ENCODE results near the gene IGFBP5. TPM values are rescaled to one million over a fixed set of nuclear protein-coding genes. Genes with fewer than 3 reads are reported as not detected.

Gene IGFBP5
- total RNA-seq, 2 experiments from 2014 or later, result not detected

DNA sequence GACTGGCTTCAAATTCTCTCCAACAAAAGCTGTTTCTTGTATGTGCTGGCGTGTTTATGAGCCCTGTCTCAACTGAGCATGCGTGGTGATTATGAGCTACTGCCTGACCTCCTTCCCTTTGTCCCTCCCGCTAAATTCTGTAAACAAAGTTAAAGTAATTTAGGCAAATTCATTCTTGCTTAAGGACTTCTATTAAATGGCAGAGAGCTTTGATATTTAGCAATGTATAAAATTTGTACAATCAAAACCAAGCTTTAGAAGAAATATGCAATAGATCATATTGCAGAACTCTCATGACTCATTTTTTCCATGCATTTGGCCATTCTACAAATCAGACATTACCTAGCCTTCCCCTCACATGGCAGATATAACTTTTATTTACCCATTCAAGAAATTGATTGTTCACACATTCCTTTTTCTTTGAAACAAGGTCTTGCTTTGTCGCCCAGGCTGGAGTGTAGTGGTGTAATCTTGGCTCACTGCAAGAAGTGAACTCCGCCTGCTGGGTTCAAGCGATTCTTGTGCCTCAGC is 43.9 kb downstream of the IGFBP5 start:
- intact Hi-C loops (cut with micrococcal nuclease), result no loop called here
- Mint-ChIP-seq H3K4me3 (no peak overlapping the region), H3K36me3 (ENCODE audit: low read depth) (peaks cover 16% of the 10 kb centered on the region), H3K27me3 (peaks cover 7% of the 10 kb centered on the region), H3K9me3 (no peaks in the 10 kb centered on the region), H3K4me1 (ENCODE audit: low read depth) (peaks cover 21% of the 10 kb centered on the region), H3K27ac (no peak overlapping the region)
- ATAC-seq (no peak), DNase-seq (no peak)
- POLR2A ChIA-PET, result interaction anchor here (0.7 to 1.5 kb wide), 4 partner anchors 10 to 145 kb away, joined by 3 to 4 read pairs (median 3); no protein-coding TSS in a partner anchor
- TF ChIP-seq, protein P1, sequence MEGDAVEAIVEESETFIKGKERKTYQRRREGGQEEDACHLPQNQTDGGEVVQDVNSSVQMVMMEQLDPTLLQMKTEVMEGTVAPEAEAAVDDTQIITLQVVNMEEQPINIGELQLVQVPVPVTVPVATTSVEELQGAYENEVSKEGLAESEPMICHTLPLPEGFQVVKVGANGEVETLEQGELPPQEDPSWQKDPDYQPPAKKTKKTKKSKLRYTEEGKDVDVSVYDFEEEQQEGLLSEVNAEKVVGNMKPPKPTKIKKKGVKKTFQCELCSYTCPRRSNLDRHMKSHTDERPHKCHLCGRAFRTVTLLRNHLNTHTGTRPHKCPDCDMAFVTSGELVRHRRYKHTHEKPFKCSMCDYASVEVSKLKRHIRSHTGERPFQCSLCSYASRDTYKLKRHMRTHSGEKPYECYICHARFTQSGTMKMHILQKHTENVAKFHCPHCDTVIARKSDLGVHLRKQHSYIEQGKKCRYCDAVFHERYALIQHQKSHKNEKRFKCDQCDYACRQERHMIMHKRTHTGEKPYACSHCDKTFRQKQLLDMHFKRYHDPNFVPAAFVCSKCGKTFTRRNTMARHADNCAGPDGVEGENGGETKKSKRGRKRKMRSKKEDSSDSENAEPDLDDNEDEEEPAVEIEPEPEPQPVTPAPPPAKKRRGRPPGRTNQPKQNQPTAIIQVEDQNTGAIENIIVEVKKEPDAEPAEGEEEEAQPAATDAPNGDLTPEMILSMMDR (IDR thresholded peaks at IDR 0.05), result no peak
- CTCF ChIA-PET, result interaction anchor here (0.8 to 5.6 kb wide), 4 partner anchors 11 to 133 kb away, joined by 3 to 35 read pairs (median 4); no protein-coding TSS in a partner anchor

DNA sequence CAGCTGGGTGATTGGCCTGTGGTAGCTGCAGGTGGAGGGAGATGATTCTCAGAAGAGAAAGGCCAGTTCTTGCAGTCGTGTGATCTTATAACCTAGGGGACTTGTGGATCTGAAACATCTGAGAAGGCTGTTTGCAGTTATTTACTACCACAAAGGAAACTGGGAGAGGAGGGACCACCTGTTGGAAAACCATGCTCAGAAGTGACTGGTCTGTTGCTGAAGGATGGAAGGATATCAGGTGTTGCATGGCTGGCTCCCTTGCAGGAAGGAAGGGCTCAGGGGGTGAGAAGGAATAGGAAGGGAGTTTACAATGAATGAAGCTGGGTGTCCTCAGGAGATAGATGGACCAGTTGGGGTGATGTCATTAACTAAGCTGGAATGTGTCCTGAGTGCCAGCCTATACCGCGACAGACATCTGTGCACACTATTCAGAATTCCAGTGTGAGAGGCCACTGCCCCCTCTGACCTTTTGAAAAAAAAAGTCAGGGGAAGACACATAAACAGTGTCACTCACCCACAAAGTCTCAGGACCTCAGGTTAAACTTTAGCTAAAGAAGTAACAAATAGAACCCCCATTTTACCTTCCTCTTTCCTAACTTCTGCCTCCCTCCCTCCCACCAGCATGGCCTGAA is 44.6 kb downstream of the IGFBP5 start:
- TF ChIP-seq, protein P1 (IDR thresholded peaks at IDR 0.05), result no peak
- no peak for DNase-seq
- H3K4me3 Mint-ChIP-seq, result no peak overlapping the region
- ATAC-seq, result no peak
- POLR2A ChIA-PET, result interaction anchor here (0.7 to 1.5 kb wide), 5 partner anchors 11 to 146 kb away, joined by 3 to 4 read pairs (median 3); no protein-coding TSS in a partner anchor
- H3K27ac Mint-ChIP-seq, result no peak overlapping the region
- H3K4me1 Mint-ChIP-seq (ENCODE audit: low read depth), result peaks cover 21% of the 10 kb centered on the region
- intact Hi-C loops (cut with micrococcal nuclease), result no loop called here
- CTCF ChIA-PET, result interaction anchor here (0.8 to 5.6 kb wide), 5 partner anchors 11 to 132 kb away, joined by 3 to 35 read pairs (median 4); no protein-coding TSS in a partner anchor
- H3K27me3 Mint-ChIP-seq, result peaks cover 7% of the 10 kb centered on the region
- peaks cover 3% of the 10 kb centered on the region for H3K9me3 Mint-ChIP-seq
- peaks cover 21% of the 10 kb centered on the region for H3K36me3 Mint-ChIP-seq (ENCODE audit: low read depth)

DNA sequence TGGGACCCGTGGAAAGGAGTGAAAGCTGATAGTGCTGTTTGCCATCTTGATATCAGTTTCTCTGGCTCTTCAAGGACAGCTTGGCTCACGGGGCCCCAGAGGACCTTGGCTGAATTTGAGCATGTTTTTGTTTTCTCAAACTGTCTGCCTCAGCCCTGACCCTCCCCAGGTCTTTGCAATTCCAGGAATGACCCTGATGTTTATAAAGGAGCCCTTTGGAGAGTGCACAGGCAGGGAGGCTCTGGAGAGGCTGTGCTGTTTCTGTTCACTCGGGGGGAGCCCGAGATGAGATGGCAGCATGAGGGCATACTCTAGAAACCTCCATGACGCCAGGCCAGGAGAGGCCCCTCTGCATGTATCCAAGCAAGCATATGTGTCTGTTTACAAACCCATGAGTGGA is 45.8 kb downstream of the IGFBP5 start:
- ChIA-PET CTCF (interaction anchor here (1.2 to 5.6 kb wide), 2 partner anchors 17 to 131 kb away, joined by 5 to 35 read pairs; no protein-coding TSS in a partner anchor), POLR2A (interaction anchor here (1.1 kb wide), 1 partner anchor 145 kb away, joined by 3 read pairs; no protein-coding TSS in a partner anchor)
- Mint-ChIP-seq H3K4me1 (ENCODE audit: low read depth) (peaks cover 22% of the 10 kb centered on the region), H3K4me3 (no peak overlapping the region), H3K36me3 (ENCODE audit: low read depth) (peaks cover 28% of the 10 kb centered on the region), H3K9me3 (peaks cover 3% of the 10 kb centered on the region), H3K27ac (no peak overlapping the region), H3K27me3 (peaks cover 7% of the 10 kb centered on the region)
- TF ChIP-seq, protein P1 (IDR thresholded peaks at IDR 0.05), result no peak
- DNase-seq (no peak), ATAC-seq (no peak)
- intact Hi-C loops (cut with micrococcal nuclease), result no loop called here

DNA sequence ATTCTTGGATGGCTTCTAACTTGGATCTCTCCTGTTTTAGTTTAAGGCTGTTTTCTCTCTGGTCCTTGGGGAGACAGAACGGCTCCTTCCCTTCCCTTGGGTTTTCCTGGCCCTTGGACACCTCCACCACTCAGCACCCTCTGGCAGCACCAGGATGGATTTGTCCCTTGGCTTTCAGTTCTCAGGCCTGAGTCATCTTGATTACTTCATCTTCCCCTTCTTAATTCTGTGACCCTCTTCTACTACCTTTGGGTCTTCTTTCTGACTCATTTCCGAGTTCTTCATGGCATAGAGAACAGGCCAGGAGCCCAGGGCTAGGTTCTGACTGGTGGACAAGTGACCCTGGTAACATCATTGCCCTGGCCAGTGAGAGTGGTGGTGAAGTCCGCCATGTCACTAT is 47.2 kb downstream of the IGFBP5 start:
- Mint-ChIP-seq H3K27me3 (peaks cover 7% of the 10 kb centered on the region), H3K36me3 (ENCODE audit: low read depth) (peaks cover 36% of the 10 kb centered on the region), H3K4me1 (ENCODE audit: low read depth) (peaks cover 20% of the 10 kb centered on the region), H3K4me3 (no peak overlapping the region), H3K27ac (no peak overlapping the region), H3K9me3 (peaks cover 3% of the 10 kb centered on the region)
- intact Hi-C loops (cut with micrococcal nuclease), result no loop called here
- ChIA-PET POLR2A (no interaction called here), CTCF (no interaction called here)
- ATAC-seq, result no peak
- TF ChIP-seq, protein P1 (IDR thresholded peaks at IDR 0.05), result no peak
- no peak for DNase-seq

DNA sequence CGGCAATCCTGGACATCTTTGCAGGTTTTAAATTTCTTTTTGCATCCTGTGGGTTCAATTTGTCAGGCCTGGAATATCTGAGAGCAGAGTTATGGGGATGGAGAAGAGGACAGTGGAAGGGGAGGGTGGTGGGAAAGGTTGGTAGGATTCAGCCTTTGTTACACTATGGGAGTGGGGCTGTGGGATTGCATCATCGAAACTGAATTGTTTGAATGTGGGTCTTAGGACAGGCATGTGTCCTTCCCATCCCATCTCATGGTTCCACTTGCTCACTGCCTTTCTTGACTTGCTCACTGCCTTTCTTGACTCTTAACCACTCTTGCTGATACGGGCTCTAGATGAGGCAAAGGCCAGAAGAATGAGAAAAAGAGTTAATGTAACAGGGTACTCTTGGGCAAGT is 49.2 kb downstream of the IGFBP5 start:
- CTCF ChIA-PET, result interaction anchor here (0.9 to 1.4 kb wide), 3 partner anchors 21 to 128 kb away, joined by 3 to 5 read pairs (median 3); no protein-coding TSS in a partner anchor
- H3K36me3 Mint-ChIP-seq (ENCODE audit: low read depth), result peaks cover 32% of the 10 kb centered on the region
- H3K9me3 Mint-ChIP-seq, result peaks cover 3% of the 10 kb centered on the region

More for the DNA sequence above, 49.2 kb downstream of the IGFBP5 start:
- intact Hi-C loops (cut with micrococcal nuclease), result no loop called here
- DNase-seq, result no peak
- POLR2A ChIA-PET, result no interaction called here
- H3K27ac Mint-ChIP-seq, result no peak overlapping the region
- H3K4me1 Mint-ChIP-seq (ENCODE audit: low read depth), result peaks cover 13% of the 10 kb centered on the region
- H3K4me3 Mint-ChIP-seq, result no peak overlapping the region
- ATAC-seq, result no peak
- TF ChIP-seq, protein P1 (IDR thresholded peaks at IDR 0.05), result no peak
- no peaks in the 10 kb centered on the region for H3K27me3 Mint-ChIP-seq
